ENCODE results near the gene HAPLN3.

GRCh38 chr15:88848203-88848602 is 47.1 kb downstream of the HAPLN3 start:
- TF ChIP-seq FOXA1 (IDR thresholded peaks at IDR 0.05) (no peak), BHLHE40 (IDR thresholded peaks at IDR 0.05; ENCODE audit: borderline replicate concordance) (no peak), ARNT (IDR thresholded peaks at IDR 0.05) (no peak)
